Measurements from ENCODE around the gene RBM44. TPM values are rescaled to one million over a fixed set of nuclear protein-coding genes. Genes with fewer than 3 reads are reported as not detected.

Gene RBM44
- total and polyA plus RNA-seq, 4 donors: 0.02 to 0.75 (median 0.15) TPM

DNA sequence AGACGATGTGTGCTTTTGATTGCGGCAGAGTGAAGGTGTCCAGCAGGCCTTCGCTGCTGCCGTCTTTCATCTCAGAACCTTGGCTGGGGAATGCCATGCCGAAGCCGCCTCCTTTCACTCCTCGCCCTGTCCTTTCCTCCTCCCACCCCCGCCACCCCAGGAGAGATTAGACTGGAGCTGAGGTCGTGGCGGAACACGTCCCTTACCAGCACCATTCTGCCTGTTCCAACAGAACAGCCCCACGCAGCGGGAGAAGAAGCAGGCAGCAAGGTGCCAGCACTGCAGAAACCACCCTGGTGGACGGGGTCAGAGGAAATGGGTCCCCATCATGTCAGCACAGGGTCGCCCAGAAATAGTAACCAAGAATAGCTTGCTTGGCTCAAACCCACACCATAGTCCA lies 24.8 kb upstream of the RBM44 start (continued):
- TF ChIP-seq ZBTB33 (IDR thresholded peaks at IDR 0.05) (no peak), JUND (IDR thresholded peaks at IDR 0.05) (no peak), RXRA (IDR thresholded peaks at IDR 0.05) (no peak), CTCF (IDR thresholded peaks at IDR 0.05; ENCODE audit: low read depth, low read length, missing input control) (no peak)

DNA sequence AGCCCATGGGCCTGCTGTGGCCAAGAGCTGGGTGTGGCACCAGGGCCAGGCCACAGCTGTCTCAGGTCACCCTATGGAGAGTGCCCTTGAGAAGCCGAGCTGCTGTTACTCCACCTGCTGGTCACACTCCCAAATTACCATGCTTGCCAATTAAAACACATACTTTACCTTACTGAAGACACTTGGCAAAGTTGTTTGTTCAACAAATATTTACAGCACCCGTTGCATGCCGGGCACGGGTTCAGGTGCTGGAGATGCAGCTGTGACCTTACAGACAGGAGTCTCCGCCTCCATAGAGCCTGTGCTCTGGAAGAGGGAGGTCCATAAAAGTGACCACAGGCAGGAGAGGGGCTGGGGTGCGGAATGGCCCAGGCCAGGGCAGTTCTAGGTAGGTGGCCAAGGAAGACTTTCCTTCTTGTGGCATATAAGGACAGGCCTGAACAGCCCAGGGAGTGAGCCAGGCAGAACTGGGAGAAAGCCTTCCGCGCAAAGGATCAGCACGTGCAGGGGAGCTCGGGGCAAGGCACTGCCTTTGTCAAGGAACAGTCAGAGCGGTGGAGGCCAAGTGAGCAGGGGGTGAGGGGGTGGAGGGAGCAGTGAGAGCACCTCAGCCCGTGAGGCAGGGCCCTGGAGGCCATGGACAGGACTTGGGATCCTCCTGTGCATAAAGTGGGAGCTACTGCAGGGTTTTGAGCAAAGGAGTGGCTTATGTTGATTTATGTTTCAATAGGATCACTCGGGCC lies 23.6 kb upstream of the RBM44 start:
- Histone ChIP-seq H3K9ac (ENCODE audit: low read depth in 1 of 2, low read length in 2 of 2) (no peak overlapping the region), H3K27ac (ENCODE audit: low read depth in 1 of 2, low read length in 2 of 2) (no peak overlapping the region), H3K4me3 (ENCODE audit: low read depth in 1 of 3, low read length in 3 of 3) (no peak overlapping the region), H3K9me3 (ENCODE audit: control insufficient read depth in 4 of 4, low read length in 3 of 4) (no peaks in the 10 kb centered on the region), H3K36me3 (ENCODE audit: control insufficient read depth in 4 of 4, insufficient read depth in 3 of 4, low read depth in 1 of 4, low read length in 3 of 4) (peaks cover 6 to 11% (median 10%) of the 10 kb centered on the region in 4 donors), H3K4me1 (ENCODE audit: control insufficient read depth in 4 of 4, insufficient read depth in 4 of 4, low read length in 3 of 4) (peaks cover 0 to 7% (median 3%) of the 10 kb centered on the region in 4 donors), H3K27me3 (ENCODE audit: control insufficient read depth in 4 of 4, insufficient read depth in 4 of 4, low read length in 3 of 4) (no peaks in the 10 kb centered on the region)
- WGBS: 62% methylated on average over 13 of the region's 13 CpGs
- peak; percentile 51 for TF ChIP-seq FOXA2 (IDR thresholded peaks at IDR 0.05)
- peak; percentile 71 for TF ChIP-seq CTCF (IDR thresholded peaks at IDR 0.05; ENCODE audit: low read depth, low read length, missing input control)
- peak; percentile 42 to 55 for TF ChIP-seq HNF4A (conservative IDR thresholded peaks at IDR 0.05)
- no peak for TF ChIP-seq ATF3 (IDR thresholded peaks at IDR 0.05)
- TF ChIP-seq RXRA (IDR thresholded peaks at IDR 0.05): peak; percentile 56 to 63
- no peak for TF ChIP-seq HNF4G (IDR thresholded peaks at IDR 0.05)
- peak in 1 of 2 donors; percentile 16 for TF ChIP-seq JUND (IDR thresholded peaks at IDR 0.05)
- TF ChIP-seq, protein P1, sequence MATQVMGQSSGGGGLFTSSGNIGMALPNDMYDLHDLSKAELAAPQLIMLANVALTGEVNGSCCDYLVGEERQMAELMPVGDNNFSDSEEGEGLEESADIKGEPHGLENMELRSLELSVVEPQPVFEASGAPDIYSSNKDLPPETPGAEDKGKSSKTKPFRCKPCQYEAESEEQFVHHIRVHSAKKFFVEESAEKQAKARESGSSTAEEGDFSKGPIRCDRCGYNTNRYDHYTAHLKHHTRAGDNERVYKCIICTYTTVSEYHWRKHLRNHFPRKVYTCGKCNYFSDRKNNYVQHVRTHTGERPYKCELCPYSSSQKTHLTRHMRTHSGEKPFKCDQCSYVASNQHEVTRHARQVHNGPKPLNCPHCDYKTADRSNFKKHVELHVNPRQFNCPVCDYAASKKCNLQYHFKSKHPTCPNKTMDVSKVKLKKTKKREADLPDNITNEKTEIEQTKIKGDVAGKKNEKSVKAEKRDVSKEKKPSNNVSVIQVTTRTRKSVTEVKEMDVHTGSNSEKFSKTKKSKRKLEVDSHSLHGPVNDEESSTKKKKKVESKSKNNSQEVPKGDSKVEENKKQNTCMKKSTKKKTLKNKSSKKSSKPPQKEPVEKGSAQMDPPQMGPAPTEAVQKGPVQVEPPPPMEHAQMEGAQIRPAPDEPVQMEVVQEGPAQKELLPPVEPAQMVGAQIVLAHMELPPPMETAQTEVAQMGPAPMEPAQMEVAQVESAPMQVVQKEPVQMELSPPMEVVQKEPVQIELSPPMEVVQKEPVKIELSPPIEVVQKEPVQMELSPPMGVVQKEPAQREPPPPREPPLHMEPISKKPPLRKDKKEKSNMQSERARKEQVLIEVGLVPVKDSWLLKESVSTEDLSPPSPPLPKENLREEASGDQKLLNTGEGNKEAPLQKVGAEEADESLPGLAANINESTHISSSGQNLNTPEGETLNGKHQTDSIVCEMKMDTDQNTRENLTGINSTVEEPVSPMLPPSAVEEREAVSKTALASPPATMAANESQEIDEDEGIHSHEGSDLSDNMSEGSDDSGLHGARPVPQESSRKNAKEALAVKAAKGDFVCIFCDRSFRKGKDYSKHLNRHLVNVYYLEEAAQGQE (IDR thresholded peaks at IDR 0.05): no peak
- no peak for TF ChIP-seq ZBTB33 (IDR thresholded peaks at IDR 0.05)
- TF ChIP-seq GABPA (IDR thresholded peaks at IDR 0.05 in 1 of 2, conservative IDR thresholded peaks at IDR 0.05 in 1 of 2): no peak
- no peak for TF ChIP-seq TAF1 (conservative IDR thresholded peaks at IDR 0.05)
- TF ChIP-seq FOXA1 (IDR thresholded peaks at IDR 0.05): peak; percentile 50
- TF ChIP-seq SP1 (IDR thresholded peaks at IDR 0.05): peak; percentile 20
- TF ChIP-seq, protein P2, sequence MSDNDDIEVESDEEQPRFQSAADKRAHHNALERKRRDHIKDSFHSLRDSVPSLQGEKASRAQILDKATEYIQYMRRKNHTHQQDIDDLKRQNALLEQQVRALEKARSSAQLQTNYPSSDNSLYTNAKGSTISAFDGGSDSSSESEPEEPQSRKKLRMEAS (IDR thresholded peaks at IDR 0.05): no peak
- TF ChIP-seq NR2F2 (IDR thresholded peaks at IDR 0.05): peak; percentile 32
- no peak for TF ChIP-seq YY1 (IDR thresholded peaks at IDR 0.05)
- TF ChIP-seq EGR1 (IDR thresholded peaks at IDR 0.05; ENCODE audit: low read depth in 2 of 2): no peak
- TF ChIP-seq RAD21 (IDR thresholded peaks at IDR 0.05): peak; percentile 74 to 84
- peak; percentile 60 for DNase-seq (ENCODE audit: low spot score)
